Stimulated activated CD8-positive, alpha-beta memory T cell treated with anti-CD3 and anti-CD28 coated beads, Interleukin-2, amount 100 ng/mL, for 48 hours (primary cell): ENCODE data around the gene KCNC2.

Experiments used
- DNase-seq, 2 donors: peaks; one replicate each; pipeline ENCODE4 v3.0.0-alpha.2; 2020; ENCODE audit warnings: low read depth in 2 of 2

Gene KCNC2

GRCh38 chr12:75058228-75058627 is 151.4 kb downstream of the KCNC2 start:
- no peak for DNase-seq

- no peak for DNase-seq
Measured at GRCh38 chr12:75048767-75049166, 160.9 kb downstream of the KCNC2 start.

GRCh38 chr12:75047885-75048525 is 161.6 kb downstream of the KCNC2 start:
- DNase-seq: no peak

GRCh38 chr12:75042125-75042524 is 167.5 kb downstream of the KCNC2 start:
- DNase-seq: no peak

- DNase-seq: no peak
Measured at GRCh38 chr12:75041472-75041871, 168.2 kb downstream of the KCNC2 start.

GRCh38 chr12:75020068-75020557 is 189.5 kb downstream of the KCNC2 start:
- DNase-seq: no peak

GRCh38 chr12:75011120-75011519 is 198.5 kb downstream of the KCNC2 start:
- no peak for DNase-seq

- DNase-seq: no peak
Measured at GRCh38 chr12:75007133-75007532, 202.5 kb downstream of the KCNC2 start.

- no peak for DNase-seq
Measured at GRCh38 chr12:75000120-75000519, 209.5 kb downstream of the KCNC2 start.

- no peak for DNase-seq
Measured at GRCh38 chr12:74999474-74999873, 210.2 kb downstream of the KCNC2 start.
